GM23248 (cell line): ENCODE results near the gene SRRM1. TPM values are rescaled to one million over a fixed set of nuclear protein-coding genes. Genes with fewer than 3 reads are reported as not detected.

ENCODE experiments used
- DNase-seq: peaks from one replicate; pipeline ENCODE4 v3.0.0-alpha.2; 2015
- H2AFZ ChIP-seq: fragments of 200-600 bp; sonication (generic); 2 replicates; pipeline ENCODE4 v1.6.1; 2016; ENCODE audit warnings: antibody characterized with exemption
- H3F3A ChIP-seq: fragments of 200-600 bp; sonication (generic); 2 replicates; pipeline ENCODE4 v1.6.1; 2016; ENCODE audit warnings: mild to moderate bottlenecking, antibody characterized with exemption, mixed run types; ENCODE audit not compliant: insufficient read depth
- H3K27ac ChIP-seq: fragments of 200-600 bp; sonication (generic); 2 replicates; pipeline ENCODE4 v1.5.1; 2016; ENCODE audit warnings: mild to moderate bottlenecking
- H3K27me3 ChIP-seq: fragments of 200-600 bp; sonication (generic); replicated peaks from 2 replicates; pipeline ENCODE4 v1.6.1; 2016; ENCODE audit warnings: mild to moderate bottlenecking; ENCODE audit not compliant: insufficient read depth
- H3K36me3 ChIP-seq: fragments of 200-600 bp; sonication (generic); 2 replicates; pipeline ENCODE4 v1.6.1; 2016; ENCODE audit warnings: low read depth, mild to moderate bottlenecking
- H3K4me1 ChIP-seq: fragments of 200-600 bp; sonication (generic); 2 replicates; pipeline ENCODE4 v1.6.1; 2016; ENCODE audit warnings: mild to moderate bottlenecking; ENCODE audit not compliant: insufficient read depth
- H3K4me2 ChIP-seq: fragments of 200-600 bp; sonication (generic); one replicate; pipeline ENCODE4 v1.6.1; 2016; ENCODE audit warnings: mild to moderate bottlenecking; ENCODE audit not compliant: unreplicated experiment
- H3K4me3 ChIP-seq: fragments of 200-600 bp; sonication (generic); 2 replicates; pipeline ENCODE4 v1.5.1; 2016; ENCODE audit warnings: mild to moderate bottlenecking
- H3K79me2 ChIP-seq: fragments of 200-600 bp; sonication (generic); 2 replicates; pipeline ENCODE4 v1.6.1; 2016; ENCODE audit warnings: mild to moderate bottlenecking; ENCODE audit not compliant: insufficient read depth
- H3K9ac ChIP-seq: fragments of 200-600 bp; sonication (generic); 2 replicates; pipeline ENCODE4 v1.6.1; 2016; ENCODE audit warnings: mild to moderate bottlenecking
- H3K9me2 ChIP-seq: fragments of 200-600 bp; sonication (generic); 2 replicates; pipeline ENCODE4 v1.6.1; 2016; ENCODE audit warnings: mixed run types, mild to moderate bottlenecking, moderate library complexity; ENCODE audit not compliant: insufficient read depth
- H3K9me3 ChIP-seq: fragments of 200-600 bp; sonication (generic); one replicate; pipeline ENCODE4 v1.6.1; 2017; ENCODE audit warnings: low read depth
- H4K20me1 ChIP-seq: fragments of 200-600 bp; sonication (generic); 2 replicates; pipeline ENCODE4 v1.6.0; 2016; ENCODE audit not compliant: insufficient read depth
- EZH2 ChIP-seq: fragments of 200-600 bp; sonication (generic); IDR thresholded peaks from 2 replicates; pipeline ENCODE4 v1.6.1; 2018; ENCODE audit warnings: antibody characterized with exemption, mild to moderate bottlenecking; ENCODE audit not compliant: insufficient read depth, poor library complexity, severe bottlenecking
- EZH2phosphoT487 ChIP-seq: fragments of 200-600 bp; sonication (generic); IDR thresholded peaks from 2 replicates; pipeline ENCODE4 v1.6.1; 2018; ENCODE audit warnings: antibody characterized with exemption, moderate library complexity, mild to moderate bottlenecking, low read depth; ENCODE audit not compliant: insufficient read depth
- WGBS, 2 experiments: methylation state at CpG; one replicate each; pipeline ENCODE4 v1.1.6; 2015 to 2017; ENCODE audit warnings: low lambda C conversion rate in 2 of 2, low coverage in 1 of 2; ENCODE audit errors: missing lambda C conversion rate in 2 of 2; 5-methylcytosine and 5-hydroxymethylcytosine counted together
- in situ Hi-C: fragments of 300-500 bp; cut with MboI; formaldehyde crosslinking; loops from 2 replicates; pipeline ENCODE4 v1.15.0; 2020
- polyA plus RNA-seq: library from polyadenylated mRNA; unstranded; fragments of >200 nt; fragmentation: Nextera tagmentation; extraction: Ambion mirVana; gene quantifications from 2 replicates; pipeline ENCODE4 v1.2.1, GENCODE V29; 2016
- total RNA-seq: library from RNA; depleted of rRNA; stranded (reverse); fragments of >200 nt; shearing (Covaris generic); gene quantifications from 2 replicates; pipeline ENCODE4 v1.2.3, GENCODE V29; 2014

The SRRM1 gene
- total and polyA plus RNA-seq, 2 experiments from 2014 or later, result 36.1 to 143 TPM

DNA sequence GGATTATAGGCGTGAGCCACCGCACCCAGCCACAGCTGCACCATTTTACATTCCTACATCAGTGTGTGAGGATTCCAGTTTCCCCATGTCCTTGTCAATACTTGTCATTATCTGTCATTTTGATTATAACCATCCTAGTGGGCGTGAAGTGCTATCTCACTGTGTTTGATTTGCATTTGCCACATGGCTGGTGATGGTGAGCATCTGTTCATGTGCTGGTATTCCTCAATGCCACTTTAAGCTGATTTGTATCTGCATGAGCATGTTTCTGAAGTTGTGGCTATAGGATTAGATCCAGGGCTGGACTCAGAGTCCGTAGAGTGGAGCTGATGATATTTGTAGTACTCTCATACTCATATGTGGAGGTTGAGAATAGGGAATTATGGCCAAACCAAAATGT, 36.6 kb downstream of the SRRM1 start:
- in situ Hi-C loops, result loop anchor here (10.0 kb wide), 1 partner anchor 145 kb away; no protein-coding TSS in a partner anchor
- 83 to 89% methylated on average over 4 of the region's 4 CpGs for WGBS, 2 experiments

DNA sequence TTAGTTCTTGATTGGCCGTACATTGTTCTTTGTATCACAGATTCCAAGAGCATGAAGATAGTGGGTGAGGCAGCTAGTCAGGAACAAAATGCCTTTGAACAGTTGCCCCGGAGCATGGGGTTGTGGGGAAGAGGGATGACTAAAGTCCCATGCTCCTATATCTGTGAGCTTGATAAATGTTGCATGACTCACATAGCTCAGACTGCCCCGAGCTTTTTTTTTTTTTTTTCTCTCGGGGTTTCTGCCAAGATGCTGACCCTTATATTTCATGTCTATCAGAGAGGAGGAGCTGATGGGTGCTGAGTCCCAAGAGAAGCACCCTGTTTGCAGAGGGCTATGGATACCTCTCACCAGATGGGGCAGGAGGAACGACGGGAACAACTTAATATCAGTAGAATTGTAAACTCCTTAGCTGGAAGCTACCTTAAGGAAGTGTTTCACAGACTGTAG, 40.6 kb downstream of the SRRM1 start:
- peak; percentile 95 for DNase-seq
- peak overlapping the region; percentile 51 for H3K4me2 ChIP-seq
- H3K9me3 ChIP-seq, result no peaks in the 10 kb centered on the region
- no peaks in the 10 kb centered on the region for H3K9me2 ChIP-seq
- H3K4me1 ChIP-seq, result peaks cover 22% of the 10 kb centered on the region
- peak overlapping the region; percentile 81 for H3K27ac ChIP-seq
- in situ Hi-C loops, result loop anchor here (10.0 kb wide), 1 partner anchor 141 kb away; no protein-coding TSS in a partner anchor
- peaks cover 17% of the 10 kb centered on the region for H3F3A ChIP-seq
- H3K4me3 ChIP-seq, result 0 out of 2 replicates have a peak overlapping the region, but pooled peaks have one; percentile 21
- H2AFZ ChIP-seq, result no peak overlapping the region
- 10 to 11% methylated on average over 5 to 6 of the region's 6 CpGs for WGBS, 2 experiments
- H3K36me3 ChIP-seq, result no peaks in the 10 kb centered on the region
- H4K20me1 ChIP-seq, result no peaks in the 10 kb centered on the region
- H3K79me2 ChIP-seq, result peaks cover 38% of the 10 kb centered on the region
- H3K27me3 ChIP-seq, result no peaks in the 10 kb centered on the region
- TF ChIP-seq EZH2phosphoT487, result no peak
- TF ChIP-seq EZH2, result no peak
- H3K9ac ChIP-seq, result peak overlapping the region; percentile 57

More for the DNA sequence above, 36.6 kb downstream of the SRRM1 start:
- Histone ChIP-seq H3K4me2 (no peak overlapping the region), H3K79me2 (peaks cover 10% of the 10 kb centered on the region; the same call in 1 of the 2 replicates), H3K9me2 (no peaks in the 10 kb centered on the region), H3K27ac (no peak overlapping the region), H3K4me3 (no peak overlapping the region), H3K9me3 (no peaks in the 10 kb centered on the region), H2AFZ (no peak overlapping the region), H4K20me1 (no peaks in the 10 kb centered on the region), H3K36me3 (peaks cover 14% of the 10 kb centered on the region; the same call in 1 of the 2 replicates), H3K4me1 (peaks cover 24% of the 10 kb centered on the region), H3F3A (peaks cover 29% of the 10 kb centered on the region), H3K27me3 (no peaks in the 10 kb centered on the region), H3K9ac (no peak overlapping the region)
- no peak for DNase-seq
- TF ChIP-seq EZH2 (no peak), EZH2phosphoT487 (no peak)

DNA sequence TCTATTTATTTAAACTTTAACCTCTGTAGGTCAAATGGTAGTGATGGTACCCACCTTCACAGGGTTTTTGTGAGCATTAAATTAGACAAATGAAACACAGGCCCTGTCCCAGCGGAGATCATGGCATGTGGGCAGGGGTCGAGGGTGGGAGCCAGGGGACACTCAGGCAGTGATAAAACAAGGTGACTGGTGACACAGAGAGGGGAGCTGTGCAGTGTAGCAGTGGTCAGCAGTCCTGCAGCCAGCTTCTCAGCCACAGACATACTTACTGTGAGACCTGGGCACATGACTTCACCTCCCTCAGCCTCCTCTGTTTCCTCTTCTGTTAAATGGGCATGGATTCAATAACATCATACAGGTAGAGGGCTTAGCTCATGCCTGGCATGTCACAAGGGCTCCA, 44.9 kb downstream of the SRRM1 start:
- H3K9ac ChIP-seq, result no peak overlapping the region
- H3K79me2 ChIP-seq, result peaks cover 55% of the 10 kb centered on the region
- TF ChIP-seq EZH2phosphoT487 (no peak), EZH2 (no peak)
- WGBS, 2 experiments, result 79 to 86% methylated on average over 2 of the region's 2 CpGs
- H2AFZ ChIP-seq, result peak overlapping the region; percentile 57
- H4K20me1 ChIP-seq, result no peaks in the 10 kb centered on the region
- H3K36me3 ChIP-seq, result no peaks in the 10 kb centered on the region
- no peak overlapping the region for H3K4me3 ChIP-seq
- H3K9me3 ChIP-seq, result no peaks in the 10 kb centered on the region
- peaks cover 9% of the 10 kb centered on the region for H3F3A ChIP-seq
- peaks cover 23% of the 10 kb centered on the region for H3K4me1 ChIP-seq
- H3K9me2 ChIP-seq, result no peaks in the 10 kb centered on the region
- in situ Hi-C loops, result loop anchor here (10.0 kb wide), 1 partner anchor 137 kb away; no protein-coding TSS in a partner anchor
- no peak overlapping the region for H3K27ac ChIP-seq
- H3K27me3 ChIP-seq, result no peaks in the 10 kb centered on the region
- no peak overlapping the region for H3K4me2 ChIP-seq
- no peak for DNase-seq

DNA sequence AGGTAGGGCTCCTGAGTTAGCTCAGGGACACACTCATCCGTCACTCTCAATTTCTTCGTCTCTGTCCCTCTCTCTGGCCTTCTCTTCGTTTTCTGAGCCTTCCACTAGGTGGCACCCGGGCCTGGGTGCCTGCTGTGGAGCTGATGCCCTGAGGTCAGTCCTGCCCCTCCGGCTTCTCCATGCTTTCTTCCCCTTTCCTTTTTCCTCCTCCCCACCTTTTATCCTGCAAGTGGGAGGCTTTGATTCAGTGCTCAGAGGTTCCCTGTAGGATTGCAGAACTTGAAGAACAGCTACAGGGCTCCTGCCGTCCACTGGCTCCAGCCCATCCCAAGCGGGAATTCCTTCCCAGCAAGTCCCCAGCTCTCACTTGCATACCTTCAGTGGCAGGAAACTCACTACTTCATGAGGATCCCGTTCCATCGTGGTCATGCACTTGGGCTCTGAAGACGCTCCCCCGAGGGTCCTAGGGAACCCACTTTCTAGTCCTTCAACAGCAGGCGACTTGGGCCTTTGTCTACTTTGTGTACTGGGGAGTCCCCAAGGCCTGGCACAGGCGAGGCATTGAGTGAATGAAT, 45.6 kb downstream of the SRRM1 start:
- 41 to 42% methylated on average over 13 of the region's 13 CpGs for WGBS, 2 experiments

More for the DNA sequence above, 45.6 kb downstream of the SRRM1 start:
- TF ChIP-seq EZH2 (no peak), EZH2phosphoT487 (no peak)
- H3F3A ChIP-seq, result peaks cover 6% of the 10 kb centered on the region
- no peaks in the 10 kb centered on the region for H3K36me3 ChIP-seq
- DNase-seq, result peak; percentile 87
- H3K4me1 ChIP-seq, result peaks cover 19% of the 10 kb centered on the region
- no peaks in the 10 kb centered on the region for H3K27me3 ChIP-seq
- in situ Hi-C loops, result loop anchor here (10.0 kb wide), 1 partner anchor 136 kb away; no protein-coding TSS in a partner anchor
- no peaks in the 10 kb centered on the region for H3K9me2 ChIP-seq
- peaks cover 59% of the 10 kb centered on the region for H3K79me2 ChIP-seq
- H2AFZ ChIP-seq, result peak overlapping the region; percentile 57
- no peak overlapping the region for H3K4me3 ChIP-seq
- H3K9ac ChIP-seq, result no peak overlapping the region
- no peak overlapping the region for H3K27ac ChIP-seq
- peak overlapping the region; percentile 29 for H3K4me2 ChIP-seq
- no peaks in the 10 kb centered on the region for H3K9me3 ChIP-seq
- no peaks in the 10 kb centered on the region for H4K20me1 ChIP-seq
